ENCODE data around the gene JAZF1. TPM values are rescaled to one million over a fixed set of nuclear protein-coding genes. Genes with fewer than 3 reads are reported as not detected.

Gene JAZF1
- total RNA-seq, 1 experiment from 2014 or later, result 0.95 TPM

GRCh38 chr7:28161331-28161730, 19.3 kb downstream of the JAZF1 start:
- Histone ChIP-seq H3K27me3 (replicated peaks; ENCODE audit: control insufficient read depth, insufficient read depth, low read length) (no peaks in the 10 kb centered on the region), H3K4me3 (ENCODE audit: low read depth, low read length) (no peak overlapping the region), H3K4me1 (no peaks in the 10 kb centered on the region), H3K36me3 (ENCODE audit: control insufficient read depth, insufficient read depth, low read length) (no peaks in the 10 kb centered on the region), H3K9me3 (no peaks in the 10 kb centered on the region)
- ChIA-PET CTCF (no interaction called here), POLR2A (no interaction called here)
- no peaks in the 10 kb centered on the region for H3K36me3 Mint-ChIP-seq (ENCODE audit: insufficient read depth, unreplicated experiment)
- no peak overlapping the region for H3K27ac Mint-ChIP-seq (ENCODE audit: unreplicated experiment)
- TF ChIP-seq CTCF (IDR thresholded peaks at IDR 0.05; ENCODE audit: insufficient read depth in 1 of 2, low read depth in 1 of 2, low read length in 1 of 2, severe bottlenecking in 1 of 2, unreplicated experiment in 1 of 2), result no peak
- intact Hi-C loops (cut with micrococcal nuclease; ENCODE audit: unreplicated experiment), result no loop called here
- no peak for DNase-seq
- H3K4me1 Mint-ChIP-seq (ENCODE audit: low read depth, unreplicated experiment), result no peaks in the 10 kb centered on the region
- no TSS peak for BruUV-seq (replicated peaks)
- H3K27me3 Mint-ChIP-seq (ENCODE audit: insufficient read depth, unreplicated experiment), result peaks cover 16% of the 10 kb centered on the region
- H3K9me3 Mint-ChIP-seq (ENCODE audit: unreplicated experiment), result no peaks in the 10 kb centered on the region
- H3K4me3 Mint-ChIP-seq (ENCODE audit: unreplicated experiment), result no peak overlapping the region

- DNase-seq, result no peak
- POLR2A ChIA-PET, result no interaction called here
- intact Hi-C loops (cut with micrococcal nuclease; ENCODE audit: unreplicated experiment), result no loop called here
- Histone ChIP-seq H3K9me3 (no peaks in the 10 kb centered on the region), H3K27me3 (replicated peaks; ENCODE audit: control insufficient read depth, insufficient read depth, low read length) (no peaks in the 10 kb centered on the region), H3K4me3 (ENCODE audit: low read depth, low read length) (no peak overlapping the region), H3K36me3 (ENCODE audit: control insufficient read depth, insufficient read depth, low read length) (no peaks in the 10 kb centered on the region), H3K4me1 (no peaks in the 10 kb centered on the region)
- Mint-ChIP-seq H3K4me3 (ENCODE audit: unreplicated experiment) (no peak overlapping the region), H3K9me3 (ENCODE audit: unreplicated experiment) (no peaks in the 10 kb centered on the region), H3K4me1 (ENCODE audit: low read depth, unreplicated experiment) (no peaks in the 10 kb centered on the region), H3K36me3 (ENCODE audit: insufficient read depth, unreplicated experiment) (no peaks in the 10 kb centered on the region), H3K27me3 (ENCODE audit: insufficient read depth, unreplicated experiment) (peaks cover 14% of the 10 kb centered on the region), H3K27ac (ENCODE audit: unreplicated experiment) (no peak overlapping the region)
- BruUV-seq (replicated peaks), result no TSS peak
- CTCF ChIA-PET, result no interaction called here
- TF ChIP-seq CTCF (IDR thresholded peaks at IDR 0.05; ENCODE audit: insufficient read depth in 1 of 2, low read depth in 1 of 2, low read length in 1 of 2, severe bottlenecking in 1 of 2, unreplicated experiment in 1 of 2), result no peak
Measured at GRCh38 chr7:28160551-28160991, 20.0 kb downstream of the JAZF1 start.

GRCh38 chr7:28157831-28158416, 22.7 kb downstream of the JAZF1 start:
- H3K27me3 ChIP-seq (replicated peaks; ENCODE audit: control insufficient read depth, insufficient read depth, low read length), result no peaks in the 10 kb centered on the region
- no peak for TF ChIP-seq CTCF (IDR thresholded peaks at IDR 0.05; ENCODE audit: insufficient read depth in 1 of 2, low read depth in 1 of 2, low read length in 1 of 2, severe bottlenecking in 1 of 2, unreplicated experiment in 1 of 2)
- no peak overlapping the region for H3K4me3 ChIP-seq (ENCODE audit: low read depth, low read length)
- no peaks in the 10 kb centered on the region for H3K4me1 ChIP-seq
- Mint-ChIP-seq H3K4me3 (ENCODE audit: unreplicated experiment) (no peak overlapping the region), H3K27me3 (ENCODE audit: insufficient read depth, unreplicated experiment) (peaks cover 11% of the 10 kb centered on the region), H3K4me1 (ENCODE audit: low read depth, unreplicated experiment) (no peaks in the 10 kb centered on the region), H3K36me3 (ENCODE audit: insufficient read depth, unreplicated experiment) (no peaks in the 10 kb centered on the region), H3K27ac (ENCODE audit: unreplicated experiment) (no peak overlapping the region), H3K9me3 (ENCODE audit: unreplicated experiment) (no peaks in the 10 kb centered on the region)
- CTCF ChIA-PET, result no interaction called here
- no TSS peak for BruUV-seq (replicated peaks)
- POLR2A ChIA-PET, result no interaction called here
- H3K36me3 ChIP-seq (ENCODE audit: control insufficient read depth, insufficient read depth, low read length), result no peaks in the 10 kb centered on the region
- intact Hi-C loops (cut with micrococcal nuclease; ENCODE audit: unreplicated experiment), result no loop called here
- no peak for DNase-seq
- H3K9me3 ChIP-seq, result no peaks in the 10 kb centered on the region
